ENCODE results near the gene ATL2. TPM values are rescaled to one million over a fixed set of nuclear protein-coding genes. Genes with fewer than 3 reads are reported as not detected.

The ATL2 gene
- total and polyA plus RNA-seq, 2 donors (not counting 1 experiment from before 2014, with no cell fraction given), result 26.5 to 70.7 TPM

DNA sequence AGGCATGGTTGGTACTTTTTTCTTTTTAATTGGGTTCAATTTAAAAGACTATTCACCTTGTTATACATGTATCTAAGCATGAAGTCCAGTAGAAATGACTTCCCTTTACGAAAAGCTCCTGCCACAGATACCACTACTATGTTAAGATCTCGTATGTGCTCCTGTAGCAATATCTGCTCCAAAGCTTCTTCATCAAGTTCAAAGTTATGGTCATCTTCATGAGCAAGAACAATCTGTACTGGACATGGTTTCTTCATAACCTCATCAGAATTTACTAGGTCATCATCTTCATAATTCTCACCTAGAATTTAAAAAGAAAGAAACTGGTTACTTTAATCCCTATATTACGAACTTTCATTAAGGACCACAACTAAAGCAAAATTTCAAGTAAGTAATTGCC, 33.9 kb downstream of the ATL2 start:
- Histone ChIP-seq H3K9me3 (ENCODE audit: control insufficient read depth, insufficient read depth, low read depth, low read length) (no peaks in the 10 kb centered on the region), H3K79me2 (ENCODE audit: control insufficient read depth, insufficient read depth, low read length) (peaks cover 22% of the 10 kb centered on the region), H3K4me3 (replicated peaks in 1 of 4; ENCODE audit: control extremely low read depth in 1 of 4, insufficient read depth in 1 of 4, low read depth in 3 of 4, low read length in 4 of 4) (no peak overlapping the region), H3K4me1 (ENCODE audit: control insufficient read depth, extremely low read depth, insufficient read depth, low read length) (no peaks in the 10 kb centered on the region), H3K36me3 (ENCODE audit: control insufficient read depth, insufficient read depth, low read length) (peaks cover 1% of the 10 kb centered on the region), H3K27ac (ENCODE audit: insufficient read depth, low read length) (no peak overlapping the region), H3K9ac (ENCODE audit: insufficient read depth, low read length) (no peak overlapping the region), H3K27me3 (ENCODE audit: control insufficient read depth, insufficient read depth, low read length) (no peaks in the 10 kb centered on the region), H2AFZ (ENCODE audit: low read length) (no peak overlapping the region), H4K20me1 (ENCODE audit: control insufficient read depth, extremely low read depth, insufficient read depth, low read length) (no peaks in the 10 kb centered on the region), H3K4me2 (ENCODE audit: extremely low read depth, insufficient read depth, low read length) (no peak overlapping the region)
- TF ChIP-seq, protein P1, sequence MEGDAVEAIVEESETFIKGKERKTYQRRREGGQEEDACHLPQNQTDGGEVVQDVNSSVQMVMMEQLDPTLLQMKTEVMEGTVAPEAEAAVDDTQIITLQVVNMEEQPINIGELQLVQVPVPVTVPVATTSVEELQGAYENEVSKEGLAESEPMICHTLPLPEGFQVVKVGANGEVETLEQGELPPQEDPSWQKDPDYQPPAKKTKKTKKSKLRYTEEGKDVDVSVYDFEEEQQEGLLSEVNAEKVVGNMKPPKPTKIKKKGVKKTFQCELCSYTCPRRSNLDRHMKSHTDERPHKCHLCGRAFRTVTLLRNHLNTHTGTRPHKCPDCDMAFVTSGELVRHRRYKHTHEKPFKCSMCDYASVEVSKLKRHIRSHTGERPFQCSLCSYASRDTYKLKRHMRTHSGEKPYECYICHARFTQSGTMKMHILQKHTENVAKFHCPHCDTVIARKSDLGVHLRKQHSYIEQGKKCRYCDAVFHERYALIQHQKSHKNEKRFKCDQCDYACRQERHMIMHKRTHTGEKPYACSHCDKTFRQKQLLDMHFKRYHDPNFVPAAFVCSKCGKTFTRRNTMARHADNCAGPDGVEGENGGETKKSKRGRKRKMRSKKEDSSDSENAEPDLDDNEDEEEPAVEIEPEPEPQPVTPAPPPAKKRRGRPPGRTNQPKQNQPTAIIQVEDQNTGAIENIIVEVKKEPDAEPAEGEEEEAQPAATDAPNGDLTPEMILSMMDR (conservative IDR thresholded peaks at IDR 0.05 in 1 of 2, IDR thresholded peaks at IDR 0.05 in 1 of 2; ENCODE audit: low read depth in 1 of 2, low read length in 2 of 2), result no peak
- no peak for TF ChIP-seq EZH2 (IDR thresholded peaks at IDR 0.05; ENCODE audit: low read length, missing control alignments)
- DNase-seq (ENCODE audit: low read depth in 2 of 2), result no peak

DNA sequence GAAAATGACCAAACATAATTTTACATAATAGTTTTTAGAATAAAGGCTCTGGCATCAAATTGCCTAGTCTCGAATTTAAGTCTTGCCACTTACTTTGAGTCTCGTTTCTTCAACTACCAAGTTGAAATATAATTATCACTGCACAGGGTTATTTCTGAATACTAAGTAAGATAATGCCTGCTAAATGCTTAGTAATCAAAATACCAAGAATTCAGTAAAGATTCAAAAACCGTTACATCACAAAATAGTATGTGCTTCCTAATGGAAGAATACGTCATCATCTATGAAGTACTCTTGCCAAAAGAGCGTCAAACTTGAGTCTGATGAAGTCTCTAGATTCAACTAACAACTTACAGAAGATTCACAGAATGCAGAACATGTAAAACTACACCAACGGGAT, 40.5 kb downstream of the ATL2 start:
- Histone ChIP-seq H3K9ac (ENCODE audit: insufficient read depth, low read length) (no peak overlapping the region), H3K27me3 (ENCODE audit: control insufficient read depth, insufficient read depth, low read length) (no peaks in the 10 kb centered on the region), H3K4me1 (ENCODE audit: control insufficient read depth, extremely low read depth, insufficient read depth, low read length) (no peaks in the 10 kb centered on the region), H3K36me3 (ENCODE audit: control insufficient read depth, insufficient read depth, low read length) (no peaks in the 10 kb centered on the region), H3K27ac (ENCODE audit: insufficient read depth, low read length) (no peak overlapping the region), H3K4me2 (ENCODE audit: extremely low read depth, insufficient read depth, low read length) (no peak overlapping the region), H4K20me1 (ENCODE audit: control insufficient read depth, extremely low read depth, insufficient read depth, low read length) (no peaks in the 10 kb centered on the region), H3K9me3 (ENCODE audit: control insufficient read depth, insufficient read depth, low read depth, low read length) (no peaks in the 10 kb centered on the region), H3K4me3 (replicated peaks in 1 of 4; ENCODE audit: control extremely low read depth in 1 of 4, insufficient read depth in 1 of 4, low read depth in 3 of 4, low read length in 4 of 4) (no peak overlapping the region), H3K79me2 (ENCODE audit: control insufficient read depth, insufficient read depth, low read length) (no peaks in the 10 kb centered on the region), H2AFZ (ENCODE audit: low read length) (no peak overlapping the region)
- no peak for DNase-seq (ENCODE audit: low read depth in 2 of 2)
- TF ChIP-seq, protein P1 (conservative IDR thresholded peaks at IDR 0.05 in 1 of 2, IDR thresholded peaks at IDR 0.05 in 1 of 2; ENCODE audit: low read depth in 1 of 2, low read length in 2 of 2), result no peak
- no peak for TF ChIP-seq EZH2 (IDR thresholded peaks at IDR 0.05; ENCODE audit: low read length, missing control alignments)

DNA sequence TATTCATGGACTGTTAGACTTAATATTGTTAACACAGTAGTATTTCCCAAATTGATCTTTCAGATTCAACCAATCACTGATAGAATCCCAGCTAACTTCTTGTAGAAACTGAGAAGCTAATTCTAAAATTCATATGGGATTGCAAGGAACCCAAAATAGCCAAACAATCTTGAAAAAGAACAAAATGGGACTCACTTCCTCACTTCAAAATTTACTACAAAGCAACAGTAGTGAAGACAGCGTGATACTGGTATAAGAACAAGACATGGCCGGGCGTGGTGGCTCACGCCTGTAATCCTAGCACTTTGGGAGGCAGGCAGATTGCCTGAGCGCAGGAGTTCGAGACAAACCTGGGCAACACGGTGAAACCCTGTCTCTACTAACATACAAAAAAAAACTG, 46.3 kb downstream of the ATL2 start:
- TF ChIP-seq, protein P1 (conservative IDR thresholded peaks at IDR 0.05 in 1 of 2, IDR thresholded peaks at IDR 0.05 in 1 of 2; ENCODE audit: low read depth in 1 of 2, low read length in 2 of 2), result no peak
- no peak for TF ChIP-seq EZH2 (IDR thresholded peaks at IDR 0.05; ENCODE audit: low read length, missing control alignments)

More for the DNA sequence above, 46.3 kb downstream of the ATL2 start:
- no peak overlapping the region for H3K4me2 ChIP-seq (ENCODE audit: extremely low read depth, insufficient read depth, low read length)
- H3K9me3 ChIP-seq (ENCODE audit: control insufficient read depth, insufficient read depth, low read depth, low read length), result no peaks in the 10 kb centered on the region
- no peaks in the 10 kb centered on the region for H3K36me3 ChIP-seq (ENCODE audit: control insufficient read depth, insufficient read depth, low read length)
- no peak overlapping the region for H3K27ac ChIP-seq (ENCODE audit: insufficient read depth, low read length)
- no peak overlapping the region for H2AFZ ChIP-seq (ENCODE audit: low read length)
- DNase-seq (ENCODE audit: low read depth in 2 of 2), result no peak
- no peaks in the 10 kb centered on the region for H3K4me1 ChIP-seq (ENCODE audit: control insufficient read depth, extremely low read depth, insufficient read depth, low read length)
- no peak overlapping the region for H3K4me3 ChIP-seq (replicated peaks in 1 of 4; ENCODE audit: control extremely low read depth in 1 of 4, insufficient read depth in 1 of 4, low read depth in 3 of 4, low read length in 4 of 4)
- no peaks in the 10 kb centered on the region for H3K79me2 ChIP-seq (ENCODE audit: control insufficient read depth, insufficient read depth, low read length)
- no peaks in the 10 kb centered on the region for H3K27me3 ChIP-seq (ENCODE audit: control insufficient read depth, insufficient read depth, low read length)
- no peaks in the 10 kb centered on the region for H4K20me1 ChIP-seq (ENCODE audit: control insufficient read depth, extremely low read depth, insufficient read depth, low read length)
- H3K9ac ChIP-seq (ENCODE audit: insufficient read depth, low read length), result no peak overlapping the region

All from fibroblast of lung (primary cell).